Activated naive CD4-positive, alpha-beta T cell treated with anti-CD3 and anti-CD28 coated beads, Interleukin-2, amount 50 U/mL, for 24 hours (primary cell): ENCODE results near the gene CIZ1.
"Not testable (repeated sequence)": the region's sequence is repeated elsewhere in the genome, so short reads cannot be mapped to it uniquely, and the experiment has no call there.

Experiments
- H3K27ac Mint-ChIP-seq: one replicate; pipeline ENCODE4 v1.8.0; 2021; ENCODE audit warnings: mild to moderate bottlenecking, mixed read lengths
- H3K27me3 Mint-ChIP-seq: one replicate; pipeline ENCODE4 v1.8.0; 2021; ENCODE audit warnings: mixed read lengths
- H3K36me3 Mint-ChIP-seq: one replicate; pipeline ENCODE4 v1.8.0; 2021; ENCODE audit warnings: mixed read lengths
- H3K4me1 Mint-ChIP-seq: one replicate; pipeline ENCODE4 v1.8.0; 2021; ENCODE audit warnings: mixed read lengths
- H3K4me3 Mint-ChIP-seq: one replicate; pipeline ENCODE4 v1.8.0; 2021; ENCODE audit warnings: mild to moderate bottlenecking, mixed read lengths
- H3K9me3 Mint-ChIP-seq: one replicate; pipeline ENCODE4 v1.8.0; 2021; ENCODE audit warnings: mixed read lengths

Gene CIZ1, protein sequence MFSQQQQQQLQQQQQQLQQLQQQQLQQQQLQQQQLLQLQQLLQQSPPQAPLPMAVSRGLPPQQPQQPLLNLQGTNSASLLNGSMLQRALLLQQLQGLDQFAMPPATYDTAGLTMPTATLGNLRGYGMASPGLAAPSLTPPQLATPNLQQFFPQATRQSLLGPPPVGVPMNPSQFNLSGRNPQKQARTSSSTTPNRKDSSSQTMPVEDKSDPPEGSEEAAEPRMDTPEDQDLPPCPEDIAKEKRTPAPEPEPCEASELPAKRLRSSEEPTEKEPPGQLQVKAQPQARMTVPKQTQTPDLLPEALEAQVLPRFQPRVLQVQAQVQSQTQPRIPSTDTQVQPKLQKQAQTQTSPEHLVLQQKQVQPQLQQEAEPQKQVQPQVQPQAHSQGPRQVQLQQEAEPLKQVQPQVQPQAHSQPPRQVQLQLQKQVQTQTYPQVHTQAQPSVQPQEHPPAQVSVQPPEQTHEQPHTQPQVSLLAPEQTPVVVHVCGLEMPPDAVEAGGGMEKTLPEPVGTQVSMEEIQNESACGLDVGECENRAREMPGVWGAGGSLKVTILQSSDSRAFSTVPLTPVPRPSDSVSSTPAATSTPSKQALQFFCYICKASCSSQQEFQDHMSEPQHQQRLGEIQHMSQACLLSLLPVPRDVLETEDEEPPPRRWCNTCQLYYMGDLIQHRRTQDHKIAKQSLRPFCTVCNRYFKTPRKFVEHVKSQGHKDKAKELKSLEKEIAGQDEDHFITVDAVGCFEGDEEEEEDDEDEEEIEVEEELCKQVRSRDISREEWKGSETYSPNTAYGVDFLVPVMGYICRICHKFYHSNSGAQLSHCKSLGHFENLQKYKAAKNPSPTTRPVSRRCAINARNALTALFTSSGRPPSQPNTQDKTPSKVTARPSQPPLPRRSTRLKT

DNA sequence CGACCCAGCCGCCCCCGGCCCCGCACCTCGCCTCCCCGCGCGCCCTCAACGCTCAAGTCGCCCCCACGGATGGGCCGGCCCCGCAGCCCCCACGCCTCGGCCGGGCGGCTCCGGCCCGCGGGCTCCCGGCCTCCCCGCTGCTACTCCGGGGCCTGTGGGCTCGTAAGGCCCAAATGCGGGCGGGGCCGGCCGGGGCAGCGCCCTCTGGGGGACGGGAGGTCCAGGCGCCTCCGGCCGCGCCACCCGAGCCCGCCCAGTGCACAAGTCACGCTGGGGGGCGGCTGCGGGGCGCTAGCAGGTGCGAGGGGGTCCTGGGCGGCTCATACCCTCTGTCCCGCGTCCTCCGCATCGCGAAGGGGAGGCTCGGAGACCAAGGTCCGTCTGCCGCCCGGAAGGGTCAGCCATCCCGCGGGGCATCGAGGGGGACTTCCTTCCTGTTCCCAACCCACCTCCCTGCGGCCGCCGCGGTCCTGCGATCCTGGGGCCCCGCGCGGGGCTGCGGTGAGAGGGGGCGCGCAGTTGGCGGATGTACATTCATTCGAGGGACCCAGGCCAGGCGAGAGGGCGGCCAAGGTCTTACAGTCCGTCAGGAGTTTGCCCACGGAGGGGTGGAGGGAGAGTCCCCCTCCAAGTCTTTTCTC, at the start of gene CIZ1:
Gene CIZ1, minus strand, starts transcription at position 167 of the 641 bp plus-strand sequence. CDS start 715 bp downstream, outside the sequence.
- Mint-ChIP-seq H3K36me3 (peaks cover 7% of the 10 kb centered on the region), H3K4me3 (peak within 1 kb of the TSS; percentile 95), H3K4me1 (peaks cover 32% of the 10 kb centered on the region), H3K27ac (peak within 1 kb of the TSS; percentile 59), H3K9me3 (no peaks in the 10 kb centered on the region), H3K27me3 (no peaks in the 10 kb centered on the region)

- Mint-ChIP-seq H3K36me3 (no peaks in the 10 kb centered on the region), H3K4me3 (no peak overlapping the region)
Observed at GRCh38 chr9:128233817-128234406, 42.5 kb upstream of the CIZ1 start.

DNA sequence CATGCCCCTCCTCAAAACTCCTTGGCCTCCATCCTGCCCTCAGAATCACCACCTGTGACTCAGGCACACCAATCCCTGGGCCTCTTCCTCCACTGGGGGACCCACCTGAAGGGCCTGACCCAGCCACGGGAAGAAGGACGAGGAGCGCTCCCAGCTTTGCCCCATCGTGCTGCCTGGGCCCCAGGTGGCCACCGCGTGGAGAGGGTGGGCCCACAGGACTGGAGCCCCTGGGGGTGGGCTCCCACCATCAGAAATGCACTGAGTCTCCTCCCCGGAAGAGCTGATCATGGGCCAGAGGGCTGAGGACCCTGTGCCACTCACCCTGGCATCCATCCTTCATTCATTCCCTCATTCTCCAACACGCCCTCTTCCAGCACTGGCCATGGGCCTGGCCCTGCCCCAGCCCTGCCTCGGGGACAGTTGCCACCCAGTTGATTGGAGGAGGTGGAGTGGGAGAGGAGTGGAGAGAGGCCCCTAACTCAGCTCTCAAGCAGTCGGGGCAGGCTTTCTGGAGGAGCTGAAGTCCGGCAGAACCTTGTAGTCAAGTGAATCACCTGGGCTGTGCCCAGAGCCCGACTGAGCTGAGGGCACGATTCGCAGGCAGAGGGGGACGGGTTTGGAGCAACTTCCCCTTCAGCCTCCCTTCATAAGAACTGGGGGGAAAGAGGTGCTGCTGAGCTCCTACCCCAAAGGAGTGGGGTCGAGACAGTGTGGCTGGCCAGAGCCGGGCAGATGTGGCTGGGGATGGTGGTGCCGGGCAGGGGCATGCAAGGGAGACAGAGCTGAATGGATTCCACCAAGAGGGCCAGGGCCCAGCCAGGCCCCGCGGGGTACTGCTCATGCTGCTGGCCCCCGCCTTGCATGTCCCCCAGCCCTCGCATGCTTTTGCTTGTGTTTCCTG, 41.4 kb upstream of the CIZ1 start:
- Mint-ChIP-seq H3K36me3 (no peaks in the 10 kb centered on the region), H3K27ac (no peak overlapping the region), H3K4me1 (no peaks in the 10 kb centered on the region), H3K4me3 (no peak overlapping the region), H3K9me3 (no peaks in the 10 kb centered on the region), H3K27me3 (no peaks in the 10 kb centered on the region)

More at GRCh38 chr9:128233817-128234406, 42.5 kb upstream of the CIZ1 start:
- Mint-ChIP-seq H3K27ac (no peak overlapping the region), H3K9me3 (no peaks in the 10 kb centered on the region), H3K27me3 (no peaks in the 10 kb centered on the region), H3K4me1 (no peaks in the 10 kb centered on the region)

DNA sequence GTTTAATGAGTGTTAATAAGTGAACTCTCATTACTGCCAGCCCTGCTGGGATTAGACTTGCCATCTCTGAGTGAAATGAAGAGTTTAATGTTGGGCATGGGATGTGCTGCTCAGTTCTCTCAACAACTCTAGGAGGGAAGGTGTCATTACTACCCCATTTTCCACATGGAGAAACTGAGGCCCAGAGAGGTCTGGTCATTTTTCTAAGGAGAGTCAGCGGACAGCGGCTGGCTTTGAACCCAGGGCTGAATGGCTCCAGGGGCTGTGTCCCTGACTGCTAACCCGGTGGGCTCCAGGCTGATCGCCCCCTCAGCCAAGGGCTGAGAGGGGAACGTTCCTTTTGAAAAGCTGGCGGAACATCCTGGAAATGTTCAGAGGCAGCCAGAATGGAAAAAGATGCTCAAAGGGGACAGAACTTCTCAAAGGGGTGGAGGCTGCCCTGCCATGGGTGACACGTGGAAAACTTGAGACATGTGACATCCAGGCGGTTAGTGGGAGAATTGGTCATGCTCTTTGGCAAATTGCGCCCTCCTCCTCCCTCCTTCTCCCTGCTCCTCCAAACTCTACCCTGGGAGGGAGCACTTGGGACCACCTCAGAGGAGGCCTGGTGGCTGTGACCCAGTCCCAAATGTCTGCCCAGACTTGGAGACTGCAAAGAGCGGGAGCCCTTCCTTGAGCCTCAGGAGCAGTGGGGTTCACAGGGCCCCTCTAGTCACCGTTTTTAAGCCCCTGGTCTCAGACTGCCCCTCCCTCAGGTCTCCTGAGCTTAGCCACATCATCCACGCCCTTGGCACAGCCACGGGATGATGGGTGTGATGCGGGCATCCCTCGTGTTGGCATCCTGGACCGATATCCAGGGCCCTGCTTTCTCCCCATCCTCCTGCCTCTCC, 40.5 kb upstream of the CIZ1 start:
- H3K27me3 Mint-ChIP-seq = no peaks in the 10 kb centered on the region
- H3K27ac Mint-ChIP-seq = no peak overlapping the region
- no peak overlapping the region for H3K4me3 Mint-ChIP-seq
- no peaks in the 10 kb centered on the region for H3K9me3 Mint-ChIP-seq
- no peaks in the 10 kb centered on the region for H3K4me1 Mint-ChIP-seq
- H3K36me3 Mint-ChIP-seq = no peaks in the 10 kb centered on the region

DNA sequence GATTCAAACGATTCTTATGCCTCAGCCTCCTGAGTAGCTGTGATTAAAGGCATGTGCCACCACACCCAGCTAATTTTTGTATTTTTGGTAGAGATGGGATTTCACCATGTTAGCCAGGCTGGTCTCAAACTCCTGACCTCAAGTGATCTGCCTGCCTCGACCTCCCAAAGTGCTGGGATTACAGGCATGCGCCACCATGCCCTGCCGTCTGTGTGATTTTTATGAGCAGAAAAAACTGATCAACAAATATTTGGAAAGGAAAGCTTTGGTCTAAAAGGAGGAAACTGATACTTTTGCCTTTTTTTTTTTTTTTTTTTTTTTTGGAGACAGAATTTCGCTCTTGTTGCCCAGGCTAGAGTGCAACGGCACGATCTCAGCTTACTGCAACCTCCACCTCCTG, 39.5 kb upstream of the CIZ1 start:
- not testable (repeated sequence) for H3K9me3 Mint-ChIP-seq, H3K27ac Mint-ChIP-seq, H3K36me3 Mint-ChIP-seq, H3K4me1 Mint-ChIP-seq, H3K4me3 Mint-ChIP-seq, H3K27me3 Mint-ChIP-seq

GRCh38 chr9:128226412-128226801, 35.0 kb upstream of the CIZ1 start:
- Mint-ChIP-seq H3K4me1 (no peaks in the 10 kb centered on the region), H3K9me3 (no peaks in the 10 kb centered on the region), H3K36me3 (no peaks in the 10 kb centered on the region), H3K4me3 (no peak overlapping the region), H3K27ac (no peak overlapping the region), H3K27me3 (no peaks in the 10 kb centered on the region)

DNA sequence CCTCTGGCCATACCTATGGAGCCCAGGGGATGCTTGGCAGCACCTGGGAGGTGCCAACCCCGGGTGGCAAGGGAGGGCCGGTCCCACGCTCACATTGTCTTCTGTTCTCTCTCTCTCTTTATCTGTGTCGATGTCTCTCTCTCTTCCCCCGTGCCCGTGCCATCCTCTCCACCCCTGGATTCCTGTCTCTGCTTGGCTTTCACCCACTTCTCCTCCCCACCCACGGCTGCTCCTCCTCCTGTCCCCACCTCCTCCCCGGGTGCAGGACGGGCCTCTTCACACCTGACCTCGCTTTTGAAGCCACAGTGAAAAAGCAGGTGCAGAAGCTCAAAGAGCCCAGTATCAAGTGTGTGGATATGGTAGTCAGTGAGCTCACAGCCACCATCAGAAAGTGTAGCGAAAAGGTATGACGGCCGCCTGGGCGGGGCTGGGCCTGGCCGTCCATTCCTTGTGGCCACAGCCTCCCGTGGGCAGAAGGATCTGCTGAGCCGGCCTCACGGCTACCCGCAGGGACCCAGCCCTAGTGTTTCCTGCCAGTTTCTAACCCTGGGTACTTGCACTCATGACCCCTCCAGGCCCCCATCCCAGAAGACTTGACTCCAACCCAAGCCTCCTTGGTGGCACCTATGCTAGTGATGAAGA, 34.5 kb upstream of the CIZ1 start:
- no peaks in the 10 kb centered on the region for H3K27me3 Mint-ChIP-seq
- no peaks in the 10 kb centered on the region for H3K4me1 Mint-ChIP-seq
- no peak overlapping the region for H3K27ac Mint-ChIP-seq
- no peaks in the 10 kb centered on the region for H3K9me3 Mint-ChIP-seq
- no peak overlapping the region for H3K4me3 Mint-ChIP-seq
- no peaks in the 10 kb centered on the region for H3K36me3 Mint-ChIP-seq

- H3K4me1 Mint-ChIP-seq = no peaks in the 10 kb centered on the region
- H3K4me3 Mint-ChIP-seq = no peak overlapping the region
- H3K27me3 Mint-ChIP-seq = no peaks in the 10 kb centered on the region
- no peak overlapping the region for H3K27ac Mint-ChIP-seq
- H3K36me3 Mint-ChIP-seq = no peaks in the 10 kb centered on the region
- H3K9me3 Mint-ChIP-seq = no peaks in the 10 kb centered on the region
Observed at GRCh38 chr9:128224877-128225276, 33.5 kb upstream of the CIZ1 start.

GRCh38 chr9:128222880-128223670, 31.7 kb upstream of the CIZ1 start:
- Mint-ChIP-seq H3K4me3 (no peak overlapping the region), H3K4me1 (peaks cover 8% of the 10 kb centered on the region), H3K27me3 (no peaks in the 10 kb centered on the region), H3K36me3 (no peaks in the 10 kb centered on the region), H3K27ac (no peak overlapping the region), H3K9me3 (no peaks in the 10 kb centered on the region)

- Mint-ChIP-seq H3K4me1 (peaks cover 12% of the 10 kb centered on the region), H3K4me3 (no peak overlapping the region), H3K9me3 (no peaks in the 10 kb centered on the region), H3K27ac (no peak overlapping the region), H3K27me3 (no peaks in the 10 kb centered on the region), H3K36me3 (no peaks in the 10 kb centered on the region)
Observed at GRCh38 chr9:128222026-128222425, 30.7 kb upstream of the CIZ1 start.

GRCh38 chr9:128219831-128220230, 28.5 kb upstream of the CIZ1 start:
- H3K4me3 Mint-ChIP-seq = no peak overlapping the region
- H3K36me3 Mint-ChIP-seq = no peaks in the 10 kb centered on the region
- no peaks in the 10 kb centered on the region for H3K9me3 Mint-ChIP-seq
- no peaks in the 10 kb centered on the region for H3K27me3 Mint-ChIP-seq
- H3K4me1 Mint-ChIP-seq = peaks cover 12% of the 10 kb centered on the region
- H3K27ac Mint-ChIP-seq = no peak overlapping the region

GRCh38 chr9:128218518-128219389, 27.4 kb upstream of the CIZ1 start:
- no peaks in the 10 kb centered on the region for H3K27me3 Mint-ChIP-seq
- no peaks in the 10 kb centered on the region for H3K9me3 Mint-ChIP-seq
- peak overlapping the region; percentile 10 for H3K27ac Mint-ChIP-seq
- no peaks in the 10 kb centered on the region for H3K36me3 Mint-ChIP-seq
- peaks cover 12% of the 10 kb centered on the region for H3K4me1 Mint-ChIP-seq
- H3K4me3 Mint-ChIP-seq = peak overlapping the region; percentile 73
